K562 (cell line): ENCODE measurements around the gene AKAP7. TPM values are rescaled to one million over a fixed set of nuclear protein-coding genes. Genes with fewer than 3 reads are reported as not detected.

Source experiments
- ATAC-seq: fragments of 200-7000 bp; cut with Tn5 transposase; 3 replicates; pipeline ENCODE4 v1.9.1; 2020; ENCODE audit warnings: moderate library complexity
- BruUV-seq: library from RNA; stranded (reverse); fragments of 400-500 nt; replicated peaks from 2 replicates; lab custom pipeline; 2021; lab: Mats Ljungman, UMichigan
- CTCF ChIA-PET: fragments of 300-600 bp; formaldehyde crosslinking; extraction: SDS; loops from one replicate; lab custom pipeline; 2021; ENCODE audit warnings: low intra/inter-chr PET ratio; lab: Yijun Ruan, JAX
- POLR2A ChIA-PET: fragments of 300-600, 350-650 bp; sonication (Branson Sonifier 250); formaldehyde crosslinking; extraction: SDS; loops from one replicate; lab custom pipeline; 2021; ENCODE audit warnings: antibody characterized with exemption, inconsistent platforms; lab: Yijun Ruan, JAX
- DNase-seq, 4 experiments: peaks; one replicate each; pipeline versions ENCODE4 v3.0.0 to v3.0.0-alpha.2; 2011 to 2018; ENCODE audit warnings: low spot score in 3 of 4, mixed read lengths in 3 of 4; ENCODE audit errors: extremely low read depth in 1 of 4
- FAIRE-seq: peaks from 2 replicates; lab custom pipeline; 2011; peaks lifted over from hg19 to GRCh38; lab: Jason Lieb, UNC
- H2AFZ ChIP-seq: 2 replicates; pipeline ENCODE4 v1.6.0; 2011; ENCODE audit warnings: low read depth, low read length, control low read depth, inconsistent platforms
- H3K27ac ChIP-seq: fragments of 200-600 bp; 3 replicates; pipeline ENCODE4 v1.8.0; 2011; ENCODE audit warnings: low read depth, mild to moderate bottlenecking, control low read depth, inconsistent platforms, low read length, moderate library complexity, mixed read lengths; ENCODE audit errors: extremely low read depth
- H3K27me3 ChIP-seq, 2 experiments: fragments of 300-600 bp in 1 of 2; 2 replicates in 1 of 2; 3 replicates in 1 of 2; pipeline versions ENCODE4 v1.6.0 to v1.8.0; 2011; ENCODE audit warnings: inconsistent platforms in 2 of 2, low read length in 2 of 2, mild to moderate bottlenecking in 1 of 2, mixed read lengths in 1 of 2, moderate library complexity in 1 of 2; ENCODE audit not compliant: control insufficient read depth in 2 of 2, insufficient read depth in 2 of 2
- H3K36me3 ChIP-seq: fragments of 300-600 bp; 3 replicates; pipeline ENCODE4 v1.8.0; 2011; ENCODE audit warnings: mild to moderate bottlenecking, low read length, inconsistent platforms; ENCODE audit not compliant: control insufficient read depth, insufficient read depth
- H3K4me1 ChIP-seq, 2 experiments: fragments of 200-600 bp in 1 of 2; replicated peaks in 1 of 2; 2 replicates in 1 of 2; 3 replicates in 1 of 2; pipeline versions ENCODE4 v1.5.1 to v1.8.0; 2011; ENCODE audit warnings: inconsistent platforms in 2 of 2, low read length in 2 of 2, mild to moderate bottlenecking in 1 of 2, mixed read lengths in 1 of 2, moderate library complexity in 1 of 2; ENCODE audit not compliant: control insufficient read depth in 2 of 2, insufficient read depth in 2 of 2
- H3K4me2 ChIP-seq: 2 replicates; pipeline ENCODE4 v1.6.1; 2011; ENCODE audit warnings: low read length, control low read depth, inconsistent platforms, mixed read lengths; ENCODE audit not compliant: insufficient read depth
- H3K4me3 ChIP-seq: fragments of 200-600 bp; sonication (generic), shearing (Covaris generic); 2 replicates; pipeline ENCODE4 v1.5.1; 2016; ENCODE audit warnings: control low read depth, inconsistent platforms
- H3K79me2 ChIP-seq: fragments of 200-600 bp; 3 replicates; pipeline ENCODE4 v1.8.0; 2011; ENCODE audit warnings: low read length, inconsistent platforms; ENCODE audit not compliant: control insufficient read depth, insufficient read depth
- H3K9ac ChIP-seq, 2 experiments: 2 replicates each; pipeline versions ENCODE4 v1.6.0 to v1.6.1; 2011; ENCODE audit warnings: low read depth in 2 of 2, low read length in 2 of 2, control low read depth in 1 of 2, inconsistent platforms in 1 of 2, mild to moderate bottlenecking in 1 of 2, mixed read lengths in 1 of 2; ENCODE audit not compliant: insufficient read depth in 1 of 2
- H3K9me1 ChIP-seq: one replicate; pipeline ENCODE4 v1.6.0; 2011; ENCODE audit warnings: inconsistent platforms, mild to moderate bottlenecking, low read length, moderate library complexity; ENCODE audit not compliant: control insufficient read depth, insufficient read depth
- H3K9me3 ChIP-seq: replicated peaks from 2 replicates; pipeline ENCODE4 v1.5.1; 2011; ENCODE audit warnings: low read depth, low read length, inconsistent platforms; ENCODE audit not compliant: control insufficient read depth, insufficient read depth
- H4K20me1 ChIP-seq: replicated peaks from 2 replicates; pipeline ENCODE4 v1.6.1; 2011; ENCODE audit warnings: low read length, inconsistent platforms, mixed read lengths; ENCODE audit not compliant: control insufficient read depth, insufficient read depth
- HMG20B ChIP-seq: fragments of 250-450 bp; sonication (Bioruptor Pico); IDR thresholded peaks from 2 replicates; pipeline ENCODE4 v1.5.0; 2021; ENCODE audit warnings: mild to moderate bottlenecking
- MCM5 ChIP-seq: fragments of 450-650 bp; IDR thresholded peaks from 2 replicates; pipeline ENCODE4 v1.6.1; 2016; ENCODE audit warnings: low read depth
- MTA2 ChIP-seq: fragments of 450-650 bp; IDR thresholded peaks from 2 replicates; pipeline ENCODE4 v1.6.1; 2016; ENCODE audit warnings: low read depth
- NBN ChIP-seq: fragments of 450-650 bp; IDR thresholded peaks from 2 replicates; pipeline ENCODE4 v1.6.1; 2016; ENCODE audit warnings: low read depth, mild to moderate bottlenecking
- SETDB1 ChIP-seq: IDR thresholded peaks from one replicate; pipeline ENCODE4 v1.6.1; 2012; ENCODE audit warnings: low read length, control low read depth, inconsistent platforms
- ZNF140 ChIP-seq: fragments of 250-450 bp; sonication (Bioruptor Pico); IDR thresholded peaks from 2 replicates; pipeline ENCODE4 v1.8.0; 2021; ENCODE audit warnings: moderate library complexity, mild to moderate bottlenecking, inconsistent platforms
- ZNF77 ChIP-seq: fragments of 250-450 bp; sonication (Bioruptor Pico); IDR thresholded peaks from 2 replicates; pipeline ENCODE4 v1.5.0; 2020
- WGBS: fragments of 100-300 bp; shearing (Covaris generic); methylation state at CpG from one replicate; pipeline ENCODE4 v1.1.6; 2016; ENCODE audit warnings: low coverage, mixed read lengths; ENCODE audit not compliant: insufficient coverage; ENCODE audit errors: missing lambda C conversion rate; 5-methylcytosine and 5-hydroxymethylcytosine counted together
- in situ Hi-C: fragments of 300-500 bp; cut with MboI; formaldehyde crosslinking; loops from 4 replicates; pipeline ENCODE4 v1.15.0; 2018; ENCODE audit warnings: inconsistent platforms, mixed read lengths
- intact Hi-C: fragments of 100-400 bp; cut with micrococcal nuclease; formaldehyde crosslinking; loops from 2 replicates; pipeline ENCODE4 v1.14.2; 2022
- polyA plus RNA-seq, 8 experiments: library from polyadenylated mRNA; depleted of rRNA in 4 of 8; stranded (reverse) in 5 of 8; unstranded in 3 of 8; fragments of >200 nt; fragmentation: Nextera tagmentation in 2 of 8; fragmentation: Illumina TruSeq in 1 of 8; extraction: Ambion mirVana in 2 of 8; extraction: Trizol in 1 of 8; gene quantifications; 2 replicates each; pipeline versions ENCODE4 v1.2.1 to v1.2.3, GENCODE V29; 2011 to 2014; ENCODE audit warnings: inconsistent platforms in 1 of 8, missing spikeins in 1 of 8
- total RNA-seq, 7 experiments: library from RNA; depleted of rRNA in 6 of 7; stranded (reverse); fragments of >200 nt in 6 of 7; fragmentation: Illumina TruSeq in 2 of 7; extraction: Trizol in 2 of 7; gene quantifications; 2 replicates each; pipeline versions ENCODE4 v1.2.1 to v1.2.3, GENCODE V29; 2011 to 2021; ENCODE audit warnings: low replicate concordance in 1 of 7
- TF ChIP-seq, protein P1 (sequence below): fragments of 250-450 bp; sonication (Bioruptor Pico); IDR thresholded peaks from 2 replicates; pipeline ENCODE4 v1.8.0; 2021; ENCODE audit warnings: moderate library complexity, mild to moderate bottlenecking, inconsistent platforms

AKAP7 gene
- total and polyA plus RNA-seq, 9 of the 15 experiments (the other 6 are each of a cell fraction or from before 2014, with no cell fraction given), result 0.82 to 2.6 (median 1.6) TPM

DNA sequence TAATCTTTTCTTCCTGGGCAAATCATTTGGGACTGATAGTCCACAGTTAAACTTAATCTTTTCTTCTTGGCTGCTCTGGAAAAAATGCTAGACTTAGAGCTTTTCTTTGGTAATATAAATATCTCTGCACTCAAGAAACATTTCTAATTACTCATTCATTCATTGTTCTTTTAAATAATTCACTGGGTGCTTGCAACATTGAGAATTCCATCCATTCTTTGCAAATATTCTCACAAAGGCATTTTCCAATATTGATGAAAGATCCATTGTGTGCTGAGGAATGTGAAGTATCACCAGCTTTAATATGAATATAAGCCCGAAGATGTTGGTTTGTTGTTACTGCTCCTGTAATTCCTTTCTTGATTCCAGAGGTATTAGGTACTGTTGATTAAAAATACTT lies 38.4 kb downstream of the AKAP7 start:
- intact Hi-C loops, result no loop called here

DNA sequence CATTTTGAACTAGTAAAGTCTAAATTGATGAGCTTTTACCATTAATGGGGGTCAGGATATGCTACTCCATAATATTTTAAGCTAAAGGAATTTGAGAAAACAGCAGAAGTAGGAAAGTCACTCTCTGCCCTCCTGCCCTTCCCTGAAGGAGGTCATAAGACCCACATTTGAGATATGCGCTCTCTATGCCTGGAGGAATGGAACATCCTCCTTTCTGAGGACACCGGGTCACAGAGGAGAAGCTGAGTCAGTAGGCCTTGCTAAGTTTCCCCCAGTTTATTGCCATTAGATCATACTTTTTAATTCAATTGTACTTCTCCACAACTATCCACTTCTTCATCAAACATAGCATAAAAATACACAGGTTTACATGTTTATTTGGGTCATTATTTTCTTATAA lies 40.3 kb downstream of the AKAP7 start:
- Histone ChIP-seq H2AFZ (no peak overlapping the region), H3K36me3 (no peaks in the 10 kb centered on the region), H3K27ac (no peak overlapping the region), H3K9ac (no peak overlapping the region), H3K9me1 (no peaks in the 10 kb centered on the region), H4K20me1 (no peaks in the 10 kb centered on the region), H3K4me3 (no peak overlapping the region), H3K4me1 (no peaks in the 10 kb centered on the region), H3K4me2 (no peak overlapping the region), H3K79me2 (no peaks in the 10 kb centered on the region), H3K27me3 (no peaks in the 10 kb centered on the region), H3K9me3 (no peaks in the 10 kb centered on the region)
- no peak for DNase-seq
- TF ChIP-seq SETDB1 (no peak), HMG20B (CRISPR knock-in tag) (no peak)
- no peak for FAIRE-seq
- whole genome bisulfite sequencing, result 21% methylated on average over 2 of the region's 2 CpGs
- POLR2A ChIA-PET, result no interaction called here
- ATAC-seq, result no peak
- in situ Hi-C loops (no loop called here), intact Hi-C loops (no loop called here)
- CTCF ChIA-PET, result no interaction called here
- no TSS peak for BruUV-seq

More for the DNA sequence above, 38.4 kb downstream of the AKAP7 start:
- no peak for DNase-seq
- Histone ChIP-seq H3K9me1 (no peaks in the 10 kb centered on the region), H3K4me3 (no peak overlapping the region), H3K36me3 (no peaks in the 10 kb centered on the region), H3K79me2 (no peaks in the 10 kb centered on the region), H4K20me1 (no peaks in the 10 kb centered on the region), H3K9me3 (no peaks in the 10 kb centered on the region), H2AFZ (no peak overlapping the region), H3K4me2 (no peak overlapping the region), H3K9ac (no peak overlapping the region), H3K4me1 (no peaks in the 10 kb centered on the region), H3K27me3 (no peaks in the 10 kb centered on the region), H3K27ac (no peak overlapping the region)
- no peak for ATAC-seq
- ChIA-PET POLR2A (interaction anchor here (1.5 kb wide), 1 partner anchor 10 kb away, joined by 5 read pairs; no protein-coding TSS in a partner anchor), CTCF (no interaction called here)
- in situ Hi-C loops, result no loop called here
- TF ChIP-seq, protein P1, sequence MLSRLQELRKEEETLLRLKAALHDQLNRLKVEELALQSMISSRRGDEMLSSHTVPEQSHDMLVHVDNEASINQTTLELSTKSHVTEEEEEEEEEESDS (CRISPR knock-in tag), result no peak
- no peak for TF ChIP-seq ZNF77
- no peak for TF ChIP-seq NBN
- TF ChIP-seq MTA2, result no peak
- TF ChIP-seq MCM5, result no peak
- TF ChIP-seq ZNF140 (CRISPR knock-in tag), result no peak
- WGBS, result 0% methylated on average over 1 of the region's 1 CpG
- FAIRE-seq, result no peak
- BruUV-seq, result no TSS peak
